GM18499 (cell line): ENCODE data around the gene TMTC1.

Source experiments
- ATAC-seq: cut with Tn5 transposase; IDR thresholded peaks from one replicate; pipeline ENCODE4 v1.9.1; 2021; ENCODE audit warnings: moderate number of reproducible peaks; ENCODE audit not compliant: insufficient read depth, unreplicated experiment

The TMTC1 gene

GRCh38 chr12:29781188-29781587 lies 2.6 kb downstream of the TMTC1 start:
- ATAC-seq: no peak

DNA sequence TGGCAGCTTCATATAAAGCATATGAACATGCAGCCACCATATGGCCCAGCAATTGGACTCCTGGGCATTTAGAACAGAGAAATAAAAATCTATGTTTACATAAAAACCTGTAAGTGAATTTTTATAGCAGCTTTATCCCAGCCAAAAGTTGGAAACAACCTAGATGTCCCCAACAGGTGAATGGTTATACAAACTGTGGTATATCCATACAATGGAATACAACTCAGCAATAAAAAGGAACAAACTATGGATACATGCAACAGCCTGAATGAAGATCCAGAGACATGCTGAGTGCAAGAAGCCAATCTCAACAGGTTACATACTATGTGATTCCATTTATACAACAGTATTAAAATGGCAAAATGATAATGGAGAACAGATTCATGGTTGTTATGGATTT lies 3.7 kb downstream of the TMTC1 start:
- no peak for ATAC-seq

- no peak for ATAC-seq
These were observed 5.2 kb downstream of the TMTC1 start for GRCh38 chr12:29778531-29778930.

DNA sequence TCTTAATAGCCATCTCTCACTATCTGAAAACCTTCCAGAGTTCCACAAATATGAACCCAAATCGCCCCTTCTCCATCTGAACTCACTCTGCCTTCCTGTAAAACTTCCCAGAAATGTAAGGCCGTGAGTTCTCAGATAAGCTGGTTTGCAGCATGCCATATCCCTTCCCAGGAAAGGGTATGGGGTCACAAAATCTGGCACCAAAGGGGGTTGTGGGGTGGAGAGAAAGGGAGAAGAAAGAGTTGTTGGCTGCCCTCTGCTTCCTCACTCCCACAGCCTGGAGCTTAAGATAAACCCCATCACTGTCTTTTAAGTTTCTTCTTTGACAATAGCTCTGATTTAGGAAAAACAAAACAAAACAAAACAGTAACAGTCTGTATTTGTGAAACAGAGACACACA lies 10.7 kb downstream of the TMTC1 start:
- ATAC-seq: no peak

DNA sequence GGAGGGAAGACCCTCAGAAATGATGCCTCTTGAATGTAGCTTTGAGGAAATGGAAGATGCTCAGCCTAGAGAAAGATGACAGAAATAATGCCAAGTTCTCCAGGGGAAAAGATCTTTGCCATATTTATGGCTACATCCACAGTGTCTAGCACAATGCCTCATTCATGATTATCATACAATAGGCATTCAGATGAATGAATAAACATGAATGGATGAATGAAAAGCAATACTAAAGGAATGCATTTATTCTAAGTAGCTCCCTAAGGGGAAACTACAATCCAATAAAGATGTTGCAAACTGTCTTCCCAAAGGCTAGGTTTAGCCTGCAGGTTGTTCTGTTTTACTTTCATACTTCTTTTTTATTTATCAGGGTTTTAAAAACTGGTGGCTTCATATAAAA lies 12.0 kb downstream of the TMTC1 start:
- ATAC-seq: no peak

- ATAC-seq: no peak
These were observed 12.6 kb downstream of the TMTC1 start for GRCh38 chr12:29771165-29771564.

DNA sequence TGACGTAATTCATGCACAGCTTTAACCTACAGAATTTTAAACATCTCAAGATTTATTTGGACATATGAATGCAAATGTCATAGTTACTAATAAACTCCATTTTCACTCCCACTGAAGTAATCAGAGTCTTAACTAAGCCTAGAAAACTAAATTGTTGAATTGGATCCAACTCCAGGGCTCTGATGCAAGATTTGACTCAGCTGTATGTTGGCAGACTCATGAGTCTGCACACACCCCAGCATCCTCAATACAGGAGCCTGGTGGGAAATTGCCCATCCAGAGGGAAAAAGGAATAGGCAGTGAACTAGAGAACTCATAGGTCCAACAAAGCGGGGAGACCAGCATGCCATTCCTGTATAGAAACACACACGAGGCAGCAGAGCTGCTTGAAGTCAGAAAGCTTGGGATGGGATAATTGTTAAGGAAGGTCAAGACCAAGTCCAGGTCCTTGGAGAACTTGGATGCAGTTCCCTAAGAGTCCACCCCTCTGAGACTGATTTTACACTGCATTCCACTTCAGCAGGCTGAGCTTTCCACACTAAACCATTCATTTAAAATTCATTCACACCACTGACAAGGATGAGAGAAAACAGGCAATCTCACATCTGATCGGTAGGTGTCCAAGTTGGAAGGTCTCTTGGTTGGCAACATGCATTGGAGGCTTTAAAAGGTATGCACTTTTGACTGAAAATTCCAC lies 14.4 kb downstream of the TMTC1 start:
- ATAC-seq: no peak

DNA sequence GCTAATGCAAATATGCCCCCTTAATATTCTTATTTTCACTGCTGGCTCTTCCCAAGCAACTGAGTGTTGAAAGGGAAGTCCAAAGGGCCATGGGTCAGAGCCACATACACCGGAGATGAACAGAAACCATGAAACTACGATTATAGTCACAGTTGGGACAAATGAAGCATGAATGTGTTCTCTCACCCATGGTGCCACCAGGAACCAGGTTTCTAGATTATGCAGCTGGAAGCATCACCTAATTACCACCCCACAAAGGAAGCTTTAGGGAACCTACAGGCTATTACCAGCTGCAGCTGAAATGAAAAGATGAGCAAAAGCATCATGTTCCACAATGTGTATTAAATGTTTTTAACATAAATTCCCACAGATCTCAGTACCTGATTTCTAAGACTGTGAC lies 15.4 kb downstream of the TMTC1 start:
- no peak for ATAC-seq

DNA sequence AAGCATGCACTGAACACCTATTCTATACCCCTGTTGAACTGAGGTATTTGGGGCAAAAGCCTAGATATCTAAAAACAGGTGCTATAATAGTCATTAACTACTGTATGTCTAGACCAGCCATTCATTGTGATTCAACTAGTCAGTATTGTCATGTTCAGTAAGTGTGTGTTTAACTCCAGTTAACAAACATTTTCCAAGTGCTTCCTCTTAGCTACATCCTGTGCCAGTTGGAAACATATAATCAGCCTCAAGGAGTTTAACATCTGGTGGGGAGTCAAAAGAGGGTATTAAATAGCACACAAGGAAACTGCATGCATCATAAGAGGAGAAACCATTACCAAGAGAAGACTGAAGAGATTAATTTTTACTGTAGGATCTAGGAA lies 20.4 kb downstream of the TMTC1 start:
- no peak for ATAC-seq

- no peak for ATAC-seq
These were observed 21.0 kb downstream of the TMTC1 start for GRCh38 chr12:29762637-29763300.

GRCh38 chr12:29759950-29760349 lies 23.8 kb downstream of the TMTC1 start:
- no peak for ATAC-seq

- ATAC-seq: no peak
These were observed 26.9 kb downstream of the TMTC1 start for GRCh38 chr12:29756741-29757390.

GRCh38 chr12:29754235-29755189 lies 29.2 kb downstream of the TMTC1 start:
- no peak for ATAC-seq

- ATAC-seq: no peak
These were observed 31.6 kb downstream of the TMTC1 start for GRCh38 chr12:29752121-29752520.

- ATAC-seq: no peak
These were observed 32.1 kb downstream of the TMTC1 start for GRCh38 chr12:29751676-29752075.

- no peak for ATAC-seq
These were observed 32.9 kb downstream of the TMTC1 start for GRCh38 chr12:29750928-29751220.

DNA sequence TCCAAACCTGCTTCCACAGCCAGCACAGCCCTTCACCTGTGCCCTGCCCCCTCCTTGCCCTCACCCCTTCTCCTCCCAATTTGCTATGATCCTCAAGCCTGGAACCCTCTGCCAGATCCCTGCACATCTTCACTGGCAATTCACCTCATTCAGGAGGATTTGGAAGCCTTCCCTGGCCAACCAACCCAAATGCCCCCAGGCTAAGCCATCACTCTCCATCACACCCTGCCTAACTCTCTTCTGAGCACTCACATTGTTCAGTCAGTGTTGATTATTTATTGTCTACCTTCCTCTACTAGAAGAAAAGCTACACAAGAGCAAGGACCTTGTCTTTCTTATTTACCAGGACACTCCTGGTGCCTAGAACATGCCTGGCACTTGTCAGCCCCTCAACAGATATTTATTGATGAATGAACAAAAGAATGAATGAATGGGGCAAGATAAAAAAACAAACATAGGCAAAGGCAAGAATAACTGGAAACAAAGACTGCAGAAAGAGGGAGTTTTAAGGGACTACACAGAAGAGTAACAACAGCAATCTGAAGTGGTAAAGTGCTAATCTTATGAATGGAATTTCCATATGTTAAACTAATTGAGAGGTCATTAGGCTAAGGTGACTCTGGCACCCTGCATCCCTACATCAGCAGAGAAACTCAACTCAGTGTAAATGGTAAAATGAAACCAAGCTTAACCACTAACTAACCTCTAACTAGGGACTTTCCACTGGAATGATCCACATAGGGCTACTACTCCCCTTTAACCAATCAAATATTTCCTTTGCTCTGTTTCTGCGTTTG lies 33.4 kb downstream of the TMTC1 start:
- peak; percentile 86 for ATAC-seq

DNA sequence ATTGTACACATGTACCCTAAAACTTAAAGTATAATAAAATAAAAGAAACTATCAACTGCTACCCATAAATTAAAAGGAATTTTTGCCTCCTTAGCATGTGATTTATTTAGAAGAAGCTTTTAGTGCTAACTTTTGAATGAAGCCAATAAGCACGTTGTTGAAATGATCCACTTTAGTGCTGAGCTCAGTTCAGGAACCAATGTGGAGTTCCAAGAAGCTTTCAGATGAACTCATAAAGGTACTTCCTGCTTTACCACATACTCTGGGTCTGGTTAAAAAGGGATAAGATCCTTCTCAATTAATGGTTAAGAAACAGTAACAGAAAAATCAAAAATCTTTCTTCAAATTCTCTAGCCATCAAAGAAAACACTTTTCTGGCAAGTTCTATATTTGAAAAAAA lies 39.4 kb downstream of the TMTC1 start:
- no peak for ATAC-seq

DNA sequence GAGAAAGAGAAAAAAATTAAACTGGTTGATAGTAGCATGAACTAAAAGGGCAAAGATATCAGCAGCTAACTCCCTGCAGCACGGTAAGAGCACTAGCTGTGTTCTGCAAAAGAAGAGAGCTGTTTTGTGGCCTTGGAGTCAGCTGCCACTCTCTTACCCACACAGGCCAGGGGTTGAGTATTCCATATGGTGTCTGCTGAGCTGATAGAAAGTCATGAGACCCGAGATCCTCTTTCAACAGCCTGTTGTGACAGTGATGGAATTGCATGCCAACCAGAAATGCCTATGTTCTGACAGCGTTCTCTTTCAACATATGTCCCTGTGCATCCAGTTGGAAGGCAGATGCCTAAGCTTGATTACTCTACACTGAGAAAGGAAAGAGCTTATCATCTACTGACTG lies 39.9 kb downstream of the TMTC1 start:
- no peak for ATAC-seq

DNA sequence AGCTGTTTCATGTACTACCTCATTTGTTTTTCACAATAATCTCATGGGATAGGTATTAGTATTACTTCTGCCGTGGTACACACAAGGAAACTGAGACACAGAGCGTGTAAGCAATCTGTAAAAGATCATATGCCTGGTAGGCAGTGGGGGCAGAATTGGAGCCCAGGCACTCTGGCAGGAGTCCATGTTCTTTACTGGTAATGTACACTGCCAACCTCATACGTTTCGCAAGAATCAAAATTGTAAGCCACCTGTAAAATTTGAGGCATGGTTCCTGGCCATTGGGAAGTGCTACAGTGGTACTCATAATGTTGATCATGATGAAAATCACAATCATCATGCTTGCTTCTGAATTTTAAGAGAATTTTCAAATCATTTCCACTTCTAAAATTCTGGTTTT lies 40.7 kb downstream of the TMTC1 start:
- no peak for ATAC-seq
